Measurements from ENCODE around the gene HNRNPLL.

DNA sequence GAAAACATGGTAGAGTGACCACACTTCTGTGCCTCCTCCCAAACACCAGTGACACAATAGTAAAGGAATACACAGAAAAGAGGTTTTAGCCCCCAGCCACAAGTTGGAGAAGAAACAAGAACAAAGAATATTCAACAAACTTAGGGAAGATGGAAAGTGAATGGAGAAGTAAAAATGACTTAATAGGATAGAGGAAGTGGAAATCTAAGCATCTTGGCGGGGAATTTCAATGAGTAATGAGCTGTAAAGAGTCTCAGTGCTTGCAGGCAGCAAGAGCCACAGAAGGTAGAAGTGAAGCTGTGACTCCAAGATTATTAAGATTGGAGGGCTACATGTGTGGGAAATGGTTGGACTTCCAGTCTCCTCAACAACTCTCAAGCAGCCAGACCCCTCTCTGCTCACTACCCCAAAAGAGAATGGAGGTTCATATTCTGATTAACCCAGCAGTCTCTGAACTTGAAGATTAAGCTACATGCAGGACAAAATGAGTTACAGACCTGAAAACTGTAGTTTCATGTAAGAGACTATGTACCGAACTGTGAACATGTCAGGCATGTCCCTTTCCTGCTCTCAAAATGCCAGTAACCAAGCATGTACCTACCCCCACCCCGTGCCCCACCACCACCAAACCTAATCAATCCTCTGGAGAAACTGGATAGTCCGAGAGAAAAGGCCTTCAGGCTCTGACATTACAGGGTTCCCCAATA, 16.9 kb upstream of the HNRNPLL start:
- no peak for TF ChIP-seq CTCF (IDR thresholded peaks at IDR 0.05; ENCODE audit: low read depth, low read length)
- TF ChIP-seq POLR2A (IDR thresholded peaks at IDR 0.05; ENCODE audit: extremely low read depth, insufficient read length): no peak
- TF ChIP-seq, protein P1, sequence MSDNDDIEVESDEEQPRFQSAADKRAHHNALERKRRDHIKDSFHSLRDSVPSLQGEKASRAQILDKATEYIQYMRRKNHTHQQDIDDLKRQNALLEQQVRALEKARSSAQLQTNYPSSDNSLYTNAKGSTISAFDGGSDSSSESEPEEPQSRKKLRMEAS (IDR thresholded peaks at IDR 0.05; ENCODE audit: low read depth, low read length): no peak
- no peak for TF ChIP-seq MYC (IDR thresholded peaks at IDR 0.05; ENCODE audit: low read depth, low read length)

All from NB4 (cell line).